ENCODE results near the gene ABCA12.

DNA sequence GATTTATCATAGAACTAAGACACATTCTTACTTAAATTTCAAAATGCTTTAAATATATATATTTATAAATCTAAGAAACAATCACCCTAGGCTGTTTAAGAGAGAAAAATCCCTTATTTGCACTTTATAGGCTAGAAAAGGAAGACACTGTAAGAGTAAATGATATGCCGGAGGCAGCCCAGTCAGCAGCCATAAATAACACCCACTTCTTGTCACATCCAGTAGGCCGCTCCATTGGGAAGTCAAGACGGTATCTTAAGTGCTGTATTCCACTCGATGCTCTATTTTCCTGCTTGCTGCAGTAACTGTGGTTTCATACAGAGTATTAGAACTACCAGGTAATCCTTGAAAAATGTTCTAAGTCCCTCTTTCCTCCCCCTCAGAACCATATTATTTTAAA lies 57.9 kb downstream of the ABCA12 start:
- TF ChIP-seq, protein P1, sequence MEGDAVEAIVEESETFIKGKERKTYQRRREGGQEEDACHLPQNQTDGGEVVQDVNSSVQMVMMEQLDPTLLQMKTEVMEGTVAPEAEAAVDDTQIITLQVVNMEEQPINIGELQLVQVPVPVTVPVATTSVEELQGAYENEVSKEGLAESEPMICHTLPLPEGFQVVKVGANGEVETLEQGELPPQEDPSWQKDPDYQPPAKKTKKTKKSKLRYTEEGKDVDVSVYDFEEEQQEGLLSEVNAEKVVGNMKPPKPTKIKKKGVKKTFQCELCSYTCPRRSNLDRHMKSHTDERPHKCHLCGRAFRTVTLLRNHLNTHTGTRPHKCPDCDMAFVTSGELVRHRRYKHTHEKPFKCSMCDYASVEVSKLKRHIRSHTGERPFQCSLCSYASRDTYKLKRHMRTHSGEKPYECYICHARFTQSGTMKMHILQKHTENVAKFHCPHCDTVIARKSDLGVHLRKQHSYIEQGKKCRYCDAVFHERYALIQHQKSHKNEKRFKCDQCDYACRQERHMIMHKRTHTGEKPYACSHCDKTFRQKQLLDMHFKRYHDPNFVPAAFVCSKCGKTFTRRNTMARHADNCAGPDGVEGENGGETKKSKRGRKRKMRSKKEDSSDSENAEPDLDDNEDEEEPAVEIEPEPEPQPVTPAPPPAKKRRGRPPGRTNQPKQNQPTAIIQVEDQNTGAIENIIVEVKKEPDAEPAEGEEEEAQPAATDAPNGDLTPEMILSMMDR (IDR thresholded peaks at IDR 0.05), result no peak
- TF ChIP-seq POLR2A (IDR thresholded peaks at IDR 0.05), result no peak

All from body of pancreas (tissue), 4 donors.